ENCODE measurements around the gene KCTD13.

The KCTD13 gene

GRCh38 chr16:29909391-29909790, 16.6 kb downstream of the KCTD13 start:
- Histone ChIP-seq H3K4me3 (ENCODE audit: low read depth, low read length) (no peak overlapping the region), H3K27ac (ENCODE audit: extremely low read depth, low read depth, low read length) (no peak overlapping the region), H3K9me3 (ENCODE audit: control insufficient read depth, insufficient read depth, low read depth, low read length) (no peaks in the 10 kb centered on the region), H3K4me1 (ENCODE audit: control insufficient read depth, insufficient read depth, low read length) (no peaks in the 10 kb centered on the region), H3K36me3 (ENCODE audit: control insufficient read depth in 2 of 2, insufficient read depth in 1 of 2, low read length in 2 of 2) (peaks cover 0 to 5% of the 10 kb centered on the region in 2 experiments; a peak in 2 of 3 replicates)
- ChIA-PET POLR2A (interaction anchor here (0.8 to 1.1 kb wide), 5 partner anchors 9 to 105 kb away, joined by 3 to 4 read pairs (median 3); partner anchors contain the start of genes ASPHD1 and SEZ6L2), CTCF (interaction anchor here (0.9 to 1.5 kb wide), 2 partner anchors 61 to 97 kb away, joined by 4 to 7 read pairs; no protein-coding TSS in a partner anchor)
- TF ChIP-seq ZNF132 (tag by site-specific recombination; IDR thresholded peaks at IDR 0.05; ENCODE audit: borderline replicate concordance) (no peak), ELK4 (IDR thresholded peaks at IDR 0.05; ENCODE audit: borderline replicate concordance, low read depth, low read length) (no peak), ZNF266 (tag by site-specific recombination; IDR thresholded peaks at IDR 0.05; ENCODE audit: low read depth) (no peak), ZNF221 (tag by site-specific recombination; IDR thresholded peaks at IDR 0.05; ENCODE audit: borderline replicate concordance) (no peak), ZNF16 (tag by site-specific recombination; IDR thresholded peaks at IDR 0.05; ENCODE audit: low read depth) (no peak), ZNF571 (tag by site-specific recombination; IDR thresholded peaks at IDR 0.05) (no peak), ZNF202 (tag by site-specific recombination; IDR thresholded peaks at IDR 0.05; ENCODE audit: borderline replicate concordance) (no peak), ZNF146 (tag by site-specific recombination; IDR thresholded peaks at IDR 0.05) (no peak), ZNF585B (tag by site-specific recombination; IDR thresholded peaks at IDR 0.05) (no peak), ZNF2 (tag by site-specific recombination; IDR thresholded peaks at IDR 0.05) (no peak), ZNF768 (tag by site-specific recombination; IDR thresholded peaks at IDR 0.05) (no peak), ZNF837 (tag by site-specific recombination; IDR thresholded peaks at IDR 0.05) (no peak)

GRCh38 chr16:29908719-29909220, 17.3 kb downstream of the KCTD13 start:
- no peak overlapping the region for H3K4me3 ChIP-seq (ENCODE audit: low read depth, low read length)
- CTCF ChIA-PET: interaction anchor here (0.7 to 1.5 kb wide), 3 partner anchors 60 to 114 kb away, joined by 4 to 7 read pairs (median 4); partner anchors contain the start of gene C16orf92
- H3K27ac ChIP-seq (ENCODE audit: extremely low read depth, low read depth, low read length): no peak overlapping the region
- no peaks in the 10 kb centered on the region for H3K9me3 ChIP-seq (ENCODE audit: control insufficient read depth, insufficient read depth, low read depth, low read length)
- TF ChIP-seq ZNF24 (tag by site-specific recombination; IDR thresholded peaks at IDR 0.05) (peak; percentile 61; the same call in 1 of the 2 replicates), ZNF121 (tag by site-specific recombination; IDR thresholded peaks at IDR 0.05) (peak; percentile 95), ZNF37A (tag by site-specific recombination; IDR thresholded peaks at IDR 0.05) (no peak)
- H3K4me1 ChIP-seq (ENCODE audit: control insufficient read depth, insufficient read depth, low read length): no peaks in the 10 kb centered on the region
- H3K36me3 ChIP-seq (ENCODE audit: control insufficient read depth in 2 of 2, insufficient read depth in 1 of 2, low read length in 2 of 2): peaks cover 0 to 2% of the 10 kb centered on the region in 2 experiments; a peak in 2 of 3 replicates
- POLR2A ChIA-PET: interaction anchor here (0.7 to 1.0 kb wide), 4 partner anchors 9 to 1418 kb away, joined by 3 to 7 read pairs (median 4); partner anchors contain the start of gene SEZ6L2

- Histone ChIP-seq H3K9me3 (ENCODE audit: control insufficient read depth, insufficient read depth, low read depth, low read length) (no peaks in the 10 kb centered on the region), H3K36me3 (ENCODE audit: control insufficient read depth in 2 of 2, insufficient read depth in 1 of 2, low read length in 2 of 2) (peaks cover 0 to 2% of the 10 kb centered on the region in 2 experiments; a peak in 2 of 3 replicates), H3K27ac (ENCODE audit: extremely low read depth, low read depth, low read length) (no peak overlapping the region), H3K4me1 (ENCODE audit: control insufficient read depth, insufficient read depth, low read length) (no peaks in the 10 kb centered on the region), H3K4me3 (ENCODE audit: low read depth, low read length) (no peak overlapping the region)
- TF ChIP-seq ZNF404 (tag by site-specific recombination; IDR thresholded peaks at IDR 0.05) (no peak), ZFP37 (tag by site-specific recombination; IDR thresholded peaks at IDR 0.05) (no peak), ZNF785 (tag by site-specific recombination; IDR thresholded peaks at IDR 0.05) (no peak), ZNF19 (tag by site-specific recombination; IDR thresholded peaks at IDR 0.05; ENCODE audit: low read depth) (no peak), OSR2 (tag by site-specific recombination; IDR thresholded peaks at IDR 0.05) (no peak), ZNF362 (tag by site-specific recombination; IDR thresholded peaks at IDR 0.05) (no peak), ZNF645 (tag by site-specific recombination; IDR thresholded peaks at IDR 0.05) (no peak), ZNF140 (tag by site-specific recombination; IDR thresholded peaks at IDR 0.05) (no peak), ZBTB6 (tag by site-specific recombination; IDR thresholded peaks at IDR 0.05) (no peak)
- ChIA-PET POLR2A (interaction anchor here (0.7 to 1.0 kb wide), 5 partner anchors 18 to 1417 kb away, joined by 3 to 7 read pairs (median 3); partner anchors contain the start of gene KCTD13), CTCF (interaction anchor here (0.7 to 1.5 kb wide), 2 partner anchors 98 to 115 kb away, joined by 4 read pairs; partner anchors contain the start of gene C16orf92)
Measured at GRCh38 chr16:29907973-29908372, 18.1 kb downstream of the KCTD13 start.
